OCI-LY1 (cell line): Measurements from ENCODE around the gene MAN1C1.

ENCODE experiments used
- EZH2 ChIP-seq: fragments of 200-600 bp; sonication (generic), shearing (Covaris generic); IDR thresholded peaks from 2 replicates; pipeline ENCODE4 v1.8.0; 2017; ENCODE audit warnings: borderline replicate concordance, mixed run types, mild to moderate bottlenecking, antibody characterized with exemption, low read length, moderate library complexity, mixed read lengths
- TF ChIP-seq, protein P1 (sequence below): fragments of 200-600 bp; sonication (generic), shearing (Covaris generic); IDR thresholded peaks from 2 replicates; pipeline ENCODE4 v1.5.1; 2017; ENCODE audit warnings: mild to moderate bottlenecking, antibody characterized with exemption, low read length, moderate library complexity, mixed read lengths

DNA sequence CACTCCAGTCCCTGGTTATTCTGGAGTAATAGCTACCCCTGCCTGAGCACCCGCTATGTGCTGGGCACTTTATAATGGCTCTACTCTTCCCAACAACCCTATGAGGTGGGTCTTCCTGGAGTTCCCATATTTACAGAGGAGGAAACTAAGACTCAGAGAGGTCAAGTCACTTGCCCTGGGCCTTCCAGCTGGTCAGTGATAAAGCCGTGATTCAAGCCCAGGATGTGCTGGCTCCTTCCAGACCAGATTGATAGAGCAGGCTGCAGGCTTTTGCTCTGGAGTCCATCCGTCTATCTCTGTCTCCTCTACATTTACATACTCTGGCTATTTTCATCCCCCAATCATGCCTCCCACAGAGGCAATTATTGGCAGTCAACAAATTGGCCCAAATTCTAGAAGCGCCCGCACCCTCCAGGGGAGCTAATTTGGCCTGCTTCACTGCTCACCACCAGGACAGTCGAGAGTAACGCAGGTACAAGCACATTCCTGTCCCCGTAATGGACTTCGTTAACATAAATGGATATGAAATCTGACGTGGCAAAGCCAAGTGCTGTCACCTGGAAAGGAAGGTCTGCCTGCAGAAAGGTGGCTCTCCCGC is 143.6 kb downstream of the MAN1C1 start:
- TF ChIP-seq, protein P1, sequence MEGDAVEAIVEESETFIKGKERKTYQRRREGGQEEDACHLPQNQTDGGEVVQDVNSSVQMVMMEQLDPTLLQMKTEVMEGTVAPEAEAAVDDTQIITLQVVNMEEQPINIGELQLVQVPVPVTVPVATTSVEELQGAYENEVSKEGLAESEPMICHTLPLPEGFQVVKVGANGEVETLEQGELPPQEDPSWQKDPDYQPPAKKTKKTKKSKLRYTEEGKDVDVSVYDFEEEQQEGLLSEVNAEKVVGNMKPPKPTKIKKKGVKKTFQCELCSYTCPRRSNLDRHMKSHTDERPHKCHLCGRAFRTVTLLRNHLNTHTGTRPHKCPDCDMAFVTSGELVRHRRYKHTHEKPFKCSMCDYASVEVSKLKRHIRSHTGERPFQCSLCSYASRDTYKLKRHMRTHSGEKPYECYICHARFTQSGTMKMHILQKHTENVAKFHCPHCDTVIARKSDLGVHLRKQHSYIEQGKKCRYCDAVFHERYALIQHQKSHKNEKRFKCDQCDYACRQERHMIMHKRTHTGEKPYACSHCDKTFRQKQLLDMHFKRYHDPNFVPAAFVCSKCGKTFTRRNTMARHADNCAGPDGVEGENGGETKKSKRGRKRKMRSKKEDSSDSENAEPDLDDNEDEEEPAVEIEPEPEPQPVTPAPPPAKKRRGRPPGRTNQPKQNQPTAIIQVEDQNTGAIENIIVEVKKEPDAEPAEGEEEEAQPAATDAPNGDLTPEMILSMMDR, result no peak
- TF ChIP-seq EZH2, result no peak
